ENCODE measurements around the gene FAM3D. TPM values are rescaled to one million over a fixed set of nuclear protein-coding genes. Genes with fewer than 3 reads are reported as not detected.

Gene FAM3D
- polyA plus RNA-seq, 1 donor (not counting 4 experiments of a cell fraction or from before 2014, with no cell fraction given) = not detected

- Histone ChIP-seq H3K9ac (ENCODE audit: control insufficient read depth, extremely low read depth, insufficient read depth, low read length) (no peak overlapping the region), H3K79me2 (ENCODE audit: control insufficient read depth, insufficient read depth, low read length) (no peaks in the 10 kb centered on the region), H3K9me1 (ENCODE audit: control insufficient read depth, extremely low read depth, insufficient read depth, low read length) (no peaks in the 10 kb centered on the region), H3K4me3 (ENCODE audit: control insufficient read depth in 2 of 3, extremely low read depth in 1 of 3, insufficient read depth in 2 of 3, low read depth in 1 of 3, low read length in 3 of 3) (no peak overlapping the region), H3K4me2 (ENCODE audit: control insufficient read depth, extremely low read depth, insufficient read depth, low read depth, low read length) (no peak overlapping the region), H3K27me3 (ENCODE audit: control insufficient read depth, extremely low read depth, insufficient read depth, low read length) (no peaks in the 10 kb centered on the region), H3K27ac (ENCODE audit: control insufficient read depth, insufficient read depth, low read length) (no peak overlapping the region), H3K4me1 (ENCODE audit: control insufficient read depth, extremely low read depth, insufficient read depth, low read length) (no peaks in the 10 kb centered on the region), H3K9me3 (ENCODE audit: control insufficient read depth, low read depth, low read length) (peaks cover 4% of the 10 kb centered on the region), H4K20me1 (ENCODE audit: control insufficient read depth, extremely low read depth, insufficient read depth, low read length) (no peaks in the 10 kb centered on the region), H2AFZ (ENCODE audit: control insufficient read depth, low read length) (no peak overlapping the region), H3K36me3 (ENCODE audit: control insufficient read depth in 2 of 2, extremely low read depth in 1 of 2, insufficient read depth in 2 of 2, low read length in 2 of 2) (no peaks in the 10 kb centered on the region)
- TF ChIP-seq EZH2 (IDR thresholded peaks at IDR 0.05; ENCODE audit: low read length) (no peak), CTCF (optimal IDR thresholded peaks at IDR 0.05 in 1 of 3, IDR thresholded peaks at IDR 0.05 in 1 of 3, conservative IDR thresholded peaks at IDR 0.05 in 1 of 3; ENCODE audit: extremely low read depth in 1 of 3, insufficient read depth in 2 of 3, low read length in 3 of 3) (no peak)
- dilution Hi-C loops (cut with MboI; ENCODE audit: extremely low pct_ligation_motif_present, low sequenced_read_pairs) = no loop called here
- FAIRE-seq (no peak), DNase-seq (ENCODE audit: low read depth, low spot score) (no peak)
Observed at GRCh38 chr3:58691997-58692396, 25.4 kb upstream of the FAM3D start.

DNA sequence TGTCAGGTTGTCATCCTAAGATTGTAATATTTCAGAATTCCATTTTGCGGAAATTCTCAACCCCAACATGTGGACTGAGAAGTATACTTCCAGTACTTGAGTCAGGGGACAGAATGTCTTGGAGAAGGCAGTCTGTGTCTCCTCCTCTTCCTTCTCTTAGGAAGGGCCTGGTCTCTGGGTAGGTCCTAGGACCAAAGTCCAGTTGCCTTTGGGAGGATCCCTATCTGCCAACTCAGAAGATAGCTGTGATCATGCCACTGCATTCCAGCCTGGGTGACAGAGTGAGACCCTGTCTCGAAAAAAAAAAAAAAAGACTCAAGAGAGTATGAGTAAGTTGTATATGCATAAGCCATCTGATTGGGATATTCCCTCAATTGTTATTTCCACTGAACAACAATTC lies 23.9 kb upstream of the FAM3D start:
- FAIRE-seq (no peak), DNase-seq (ENCODE audit: low read depth, low spot score) (no peak)
- no peaks in the 10 kb centered on the region for H3K4me1 ChIP-seq (ENCODE audit: control insufficient read depth, extremely low read depth, insufficient read depth, low read length)
- H3K36me3 ChIP-seq (ENCODE audit: control insufficient read depth in 2 of 2, extremely low read depth in 1 of 2, insufficient read depth in 2 of 2, low read length in 2 of 2) = no peaks in the 10 kb centered on the region
- no peak overlapping the region for H3K4me3 ChIP-seq (ENCODE audit: control insufficient read depth in 2 of 3, extremely low read depth in 1 of 3, insufficient read depth in 2 of 3, low read depth in 1 of 3, low read length in 3 of 3)
- no peak overlapping the region for H3K27ac ChIP-seq (ENCODE audit: control insufficient read depth, insufficient read depth, low read length)
- H3K9me3 ChIP-seq (ENCODE audit: control insufficient read depth, low read depth, low read length) = peaks cover 4% of the 10 kb centered on the region
- no peak for TF ChIP-seq EZH2 (IDR thresholded peaks at IDR 0.05; ENCODE audit: low read length)
- no peak for TF ChIP-seq CTCF (optimal IDR thresholded peaks at IDR 0.05 in 1 of 3, IDR thresholded peaks at IDR 0.05 in 1 of 3, conservative IDR thresholded peaks at IDR 0.05 in 1 of 3; ENCODE audit: extremely low read depth in 1 of 3, insufficient read depth in 2 of 3, low read length in 3 of 3)
- H3K27me3 ChIP-seq (ENCODE audit: control insufficient read depth, extremely low read depth, insufficient read depth, low read length) = no peaks in the 10 kb centered on the region
- no peaks in the 10 kb centered on the region for H4K20me1 ChIP-seq (ENCODE audit: control insufficient read depth, extremely low read depth, insufficient read depth, low read length)
- no peak overlapping the region for H2AFZ ChIP-seq (ENCODE audit: control insufficient read depth, low read length)
- dilution Hi-C loops (cut with MboI; ENCODE audit: extremely low pct_ligation_motif_present, low sequenced_read_pairs) = no loop called here
- H3K9ac ChIP-seq (ENCODE audit: control insufficient read depth, extremely low read depth, insufficient read depth, low read length) = no peak overlapping the region
- H3K9me1 ChIP-seq (ENCODE audit: control insufficient read depth, extremely low read depth, insufficient read depth, low read length) = no peaks in the 10 kb centered on the region
- no peaks in the 10 kb centered on the region for H3K79me2 ChIP-seq (ENCODE audit: control insufficient read depth, insufficient read depth, low read length)
- H3K4me2 ChIP-seq (ENCODE audit: control insufficient read depth, extremely low read depth, insufficient read depth, low read depth, low read length) = no peak overlapping the region

Data from keratinocyte (primary cell).